GM19193 (cell line): ENCODE measurements around the gene FAM149A.

Experiments
- POLR2A ChIP-seq: IDR thresholded peaks from 4 replicates; pipeline ENCODE4 v1.6.1; 2011; ENCODE audit not compliant: insufficient read depth, insufficient read length; ENCODE audit errors: extremely low read depth

FAM149A gene

GRCh38 chr4:186201010-186201409 lies 96.5 kb downstream of the FAM149A start:
- no peak for TF ChIP-seq POLR2A

- no peak for TF ChIP-seq POLR2A
Measured at GRCh38 chr4:186201535-186202230, 97.2 kb downstream of the FAM149A start.

GRCh38 chr4:186202490-186203140 lies 98.1 kb downstream of the FAM149A start:
- TF ChIP-seq POLR2A = no peak

GRCh38 chr4:186203406-186203805 lies 98.9 kb downstream of the FAM149A start:
- TF ChIP-seq POLR2A = no peak

- TF ChIP-seq POLR2A = no peak
Measured at GRCh38 chr4:186204103-186204559, 99.6 kb downstream of the FAM149A start.

DNA sequence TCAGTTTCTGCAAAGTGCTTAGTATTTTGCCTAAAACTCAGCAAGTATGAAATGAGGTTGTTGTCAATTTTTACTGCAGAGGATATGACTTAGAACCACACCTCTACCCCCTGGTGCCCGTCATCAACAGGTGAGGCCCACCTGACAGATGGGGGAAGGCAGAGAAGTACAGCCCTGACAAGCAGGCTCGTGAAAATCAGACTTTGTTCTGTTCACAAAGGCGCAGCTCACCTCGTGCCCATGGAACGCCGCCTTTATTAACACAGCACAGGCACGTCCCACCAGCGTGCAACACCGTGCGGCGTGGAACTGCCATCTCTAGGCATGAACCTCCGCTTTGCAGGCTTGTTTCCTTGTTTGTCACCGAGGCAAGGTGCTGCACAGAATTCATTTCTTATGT lies 100.2 kb downstream of the FAM149A start:
- no peak for TF ChIP-seq POLR2A

DNA sequence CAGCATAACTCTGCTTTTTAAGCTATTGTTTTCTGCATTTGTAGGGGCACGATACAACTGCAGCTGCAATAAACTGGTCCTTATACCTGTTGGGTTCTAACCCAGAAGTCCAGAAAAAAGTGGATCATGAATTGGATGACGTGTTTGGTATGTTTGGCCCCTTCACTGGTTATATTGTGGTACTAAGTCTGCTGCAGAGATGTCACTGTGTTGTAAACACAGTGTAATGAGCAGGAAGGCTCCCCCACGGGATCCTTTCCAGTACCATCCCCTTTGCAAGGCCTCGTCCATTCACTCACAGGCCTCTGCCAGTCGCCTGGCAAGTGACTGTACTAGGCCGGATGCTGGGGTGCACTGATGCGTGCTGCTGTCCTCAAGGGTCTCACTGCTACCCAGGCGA lies 100.7 kb downstream of the FAM149A start:
- no peak for TF ChIP-seq POLR2A

- TF ChIP-seq POLR2A = no peak
Measured at GRCh38 chr4:186216465-186217024, 112.0 kb downstream of the FAM149A start.

GRCh38 chr4:186217733-186218293 lies 113.3 kb downstream of the FAM149A start:
- no peak for TF ChIP-seq POLR2A

DNA sequence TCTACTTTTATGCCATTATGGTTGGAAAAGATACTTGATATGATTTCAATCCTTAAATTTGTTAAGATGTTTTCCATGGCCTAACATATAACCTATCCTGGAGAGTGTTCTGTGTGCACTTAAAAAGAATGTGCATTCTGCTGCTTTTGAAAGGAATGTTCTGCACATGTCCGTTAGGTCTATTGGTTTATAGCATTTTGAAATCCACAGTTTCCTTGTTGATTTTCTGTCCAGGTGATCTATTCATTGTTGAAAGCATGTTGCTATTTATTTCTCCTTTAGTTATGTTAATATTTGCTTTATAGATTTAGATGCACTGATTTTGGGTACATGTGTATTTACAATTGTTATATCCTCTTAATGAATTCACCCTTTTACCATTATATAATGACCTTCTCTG lies 117.1 kb downstream of the FAM149A start:
- TF ChIP-seq POLR2A = no peak
